Testis (tissue), 2 donors: ENCODE data around the gene ATP1A4.

ENCODE experiments used
- CTCF ChIP-seq, 3 experiments: fragments of 450-650 bp in 2 of 3; fragments of 200-600 bp in 1 of 3; sonication (generic) in 1 of 3; IDR thresholded peaks; one replicate each; pipeline ENCODE4 v1.5.1; 2016 to 2019; ENCODE audit warnings: antibody characterized with exemption in 3 of 3, mild to moderate bottlenecking in 2 of 3, moderate library complexity in 1 of 3
- POLR2A ChIP-seq: fragments of 450-650 bp; IDR thresholded peaks from one replicate; pipeline ENCODE4 v1.6.1; 2017; ENCODE audit warnings: antibody characterized with exemption, mild to moderate bottlenecking, moderate library complexity

GRCh38 chr1:160157174-160157573, 5.8 kb downstream of the ATP1A4 start:
- no peak for TF ChIP-seq CTCF (IDR thresholded peaks at IDR 0.05)
- TF ChIP-seq POLR2A: no peak
